Retinal pigment epithelial cell (primary cell): Measurements from ENCODE around the gene WDR41.
A peak's percentile ranks its signal among the peaks of the same experiment; 100 is the strongest.
"Not testable (repeated sequence)": the region's sequence is repeated elsewhere in the genome, so short reads cannot be mapped to it uniquely, and the experiment has no call there.

ENCODE experiments used
- DNase-seq: peaks from one replicate; pipeline ENCODE4 v3.0.0-alpha.2; 2010; ENCODE audit warnings: low read depth
- H3K4me3 ChIP-seq: 2 replicates; pipeline ENCODE4 v1.5.1; 2011; ENCODE audit warnings: mild to moderate bottlenecking, low read length, control low read depth, moderate library complexity
- CTCF ChIP-seq: conservative IDR thresholded peaks from 2 replicates; pipeline ENCODE4 v1.5.1; 2011; ENCODE audit warnings: low read depth, low read length, control low read depth, inconsistent platforms

Gene WDR41

GRCh38 chr5:77499441-77499840 is 7.3 kb upstream of the WDR41 start:
- H3K4me3 ChIP-seq: no peak overlapping the region
- no peak for TF ChIP-seq CTCF
- no peak for DNase-seq

- DNase-seq: no peak
- no peak for TF ChIP-seq CTCF
- no peak overlapping the region for H3K4me3 ChIP-seq
Measured at GRCh38 chr5:77498952-77499351, 6.8 kb upstream of the WDR41 start.

- no peak for TF ChIP-seq CTCF
- DNase-seq: no peak
- no peak overlapping the region for H3K4me3 ChIP-seq
Measured at GRCh38 chr5:77494935-77495334, 2.8 kb upstream of the WDR41 start.

GRCh38 chr5:77492653-77493000 is 511 bp upstream of the WDR41 start:
- peak overlapping the region; percentile 32 for H3K4me3 ChIP-seq

GRCh38 chr5:77490741-77491344 is 1.3 kb downstream of the WDR41 start:
- H3K4me3 ChIP-seq: peak overlapping the region; percentile 86
- DNase-seq: not testable (repeated sequence)

More at GRCh38 chr5:77492653-77493000, 511 bp upstream of the WDR41 start:
- no peak for DNase-seq
- TF ChIP-seq CTCF: no peak

- DNase-seq: no peak
- TF ChIP-seq CTCF: no peak
Measured at GRCh38 chr5:77486344-77486962, 5.7 kb downstream of the WDR41 start.

GRCh38 chr5:77483682-77484081 is 8.4 kb downstream of the WDR41 start:
- DNase-seq: no peak
- no peak overlapping the region for H3K4me3 ChIP-seq
- TF ChIP-seq CTCF: no peak

More at GRCh38 chr5:77486344-77486962, 5.7 kb downstream of the WDR41 start:
- no peak overlapping the region for H3K4me3 ChIP-seq

GRCh38 chr5:77475041-77475440 is 17.1 kb downstream of the WDR41 start:
- not testable (repeated sequence) for DNase-seq, H3K4me3 ChIP-seq

GRCh38 chr5:77468875-77469274 is 23.2 kb downstream of the WDR41 start:
- not testable (repeated sequence) for DNase-seq, H3K4me3 ChIP-seq
